Naive thymus-derived CD4-positive, alpha-beta T cell (primary cell): ENCODE measurements around the gene IL1RAPL2. TPM values are rescaled to one million over a fixed set of nuclear protein-coding genes. Genes with fewer than 3 reads are reported as not detected.
"Not testable (repeated sequence)": the region's sequence is repeated elsewhere in the genome, so short reads cannot be mapped to it uniquely, and the experiment has no call there.

Experiments used
- ATAC-seq: fragments of 150-1000 bp; cut with Tn5 transposase; 2 replicates; pipeline ENCODE4 v1.10.0; 2021; ENCODE audit warnings: mild to moderate bottlenecking, moderate library complexity
- CTCF ChIA-PET: fragments of 350-600 bp; sonication (Branson Sonifier 250); formaldehyde crosslinking; loops from one replicate; lab custom pipeline; 2021; ENCODE audit warnings: antibody characterized with exemption; lab: Charles Lee
- POLR2A ChIA-PET: fragments of 350-600 bp; sonication (Branson Sonifier 250); formaldehyde crosslinking; loops from one replicate; lab custom pipeline; 2021; ENCODE audit warnings: antibody characterized with exemption, inconsistent platforms; lab: Charles Lee
- DNase-seq, 9 donors: peaks; one replicate each; pipeline versions ENCODE4 v3.0.0 to v3.0.0-alpha.2; 2020 to 2022; ENCODE audit warnings: mixed read lengths in 1 of 9
- H3K27ac ChIP-seq: one replicate; pipeline ENCODE4 v1.7.0; 2013; ENCODE audit warnings: mild to moderate bottlenecking, low read depth, low read length, moderate library complexity
- H3K27me3 ChIP-seq, 2 donors: one replicate each; pipeline ENCODE4 v1.7.0; 2013; ENCODE audit warnings: low read length in 2 of 2, mild to moderate bottlenecking in 2 of 2, moderate library complexity in 2 of 2; ENCODE audit not compliant: control insufficient read depth in 2 of 2, insufficient read depth in 2 of 2
- H3K36me3 ChIP-seq, 3 experiments: 1 replicate in 2 of 3; 2 replicates in 1 of 3; pipeline ENCODE4 v1.7.0; 2013; ENCODE audit warnings: low read length in 3 of 3, mild to moderate bottlenecking in 3 of 3, moderate library complexity in 1 of 3; ENCODE audit not compliant: insufficient read depth in 3 of 3, control insufficient read depth in 2 of 3
- H3K4me1 ChIP-seq, 2 donors: one replicate each; pipeline ENCODE4 v1.7.0; 2013; ENCODE audit warnings: low read length in 2 of 2, mild to moderate bottlenecking in 2 of 2, moderate library complexity in 1 of 2; ENCODE audit not compliant: control insufficient read depth in 2 of 2, insufficient read depth in 2 of 2
- H3K4me3 ChIP-seq: 2 replicates; pipeline ENCODE4 v1.7.0; 2013; ENCODE audit warnings: mild to moderate bottlenecking, low read length
- H3K9me3 ChIP-seq, 3 experiments: 1 replicate in 2 of 3; 2 replicates in 1 of 3; pipeline ENCODE4 v1.7.0; 2013; ENCODE audit warnings: low read length in 3 of 3; ENCODE audit not compliant: control insufficient read depth in 2 of 3
- H3K27ac Mint-ChIP-seq, 9 donors: one replicate each; pipeline ENCODE4 v1.8.0; 2020 to 2022; ENCODE audit warnings: mixed read lengths in 9 of 9, mild to moderate bottlenecking in 8 of 9, moderate library complexity in 5 of 9, inconsistent platforms in 2 of 9
- H3K27me3 Mint-ChIP-seq, 5 donors: one replicate each; pipeline ENCODE4 v1.8.0; 2021 to 2022; ENCODE audit warnings: mixed read lengths in 5 of 5, mild to moderate bottlenecking in 1 of 5
- H3K36me3 Mint-ChIP-seq, 5 donors: one replicate each; pipeline ENCODE4 v1.8.0; 2020 to 2022; ENCODE audit warnings: mixed read lengths in 5 of 5, mild to moderate bottlenecking in 3 of 5, inconsistent platforms in 1 of 5
- H3K4me1 Mint-ChIP-seq, 7 donors: one replicate each; pipeline ENCODE4 v1.8.0; 2020 to 2022; ENCODE audit warnings: mixed read lengths in 7 of 7, mild to moderate bottlenecking in 3 of 7, inconsistent platforms in 1 of 7
- H3K4me3 Mint-ChIP-seq, 10 donors: one replicate each; pipeline ENCODE4 v1.8.0; 2020 to 2022; ENCODE audit warnings: mild to moderate bottlenecking in 10 of 10, mixed read lengths in 10 of 10, moderate library complexity in 6 of 10, inconsistent platforms in 2 of 10
- H3K9me3 Mint-ChIP-seq, 11 donors: one replicate each; pipeline ENCODE4 v1.8.0; 2020 to 2022; ENCODE audit warnings: mixed read lengths in 11 of 11, mild to moderate bottlenecking in 4 of 11, inconsistent platforms in 1 of 11, moderate library complexity in 1 of 11
- intact Hi-C, 2 donors: fragments of 100-400 bp; cut with micrococcal nuclease; formaldehyde crosslinking; loops; one replicate each; pipeline ENCODE4 v1.15.1; 2023
- polyA plus RNA-seq, 2 donors: library from polyadenylated mRNA; unstranded; fragments of 300-500 nt; fragmentation: Illumina TruSeq; gene quantifications; one replicate each; pipeline ENCODE4 v1.2.3, GENCODE V29; 2021
- total RNA-seq, 6 experiments: library from RNA in 5 of 6; stranded (reverse) in 5 of 6; gene quantifications; 1 replicate in 5 of 6; 2 replicates in 1 of 6; pipeline ENCODE4 v1.2.3 and lab custom pipeline; 2021 to 2026

The IL1RAPL2 gene
- total and polyA plus RNA-seq, 7 experiments from 2014 or later, result not detected

DNA sequence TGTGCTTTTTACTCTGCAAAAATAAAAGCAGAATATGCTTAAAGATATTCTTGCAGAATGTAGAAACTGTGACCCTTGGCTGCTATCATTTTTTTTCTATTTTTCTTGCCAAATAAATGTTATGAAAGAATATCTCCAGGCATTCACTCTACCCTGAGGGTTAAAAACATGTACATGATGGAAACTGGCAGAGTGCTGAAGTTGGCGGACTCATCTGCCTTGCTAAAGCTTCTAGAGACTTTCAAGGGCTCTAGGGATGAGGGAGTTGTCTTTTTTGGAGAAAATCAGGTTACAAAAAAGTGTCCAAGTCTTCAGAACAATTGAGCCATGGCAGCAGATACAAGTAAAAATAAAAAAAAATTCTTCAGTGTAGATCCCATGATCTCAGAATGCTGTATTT, 1215.8 kb downstream of the IL1RAPL2 start:
- Histone ChIP-seq H3K9me3 (no peaks in the 10 kb centered on the region), H3K4me3 (no peak overlapping the region), H3K27ac (no peak overlapping the region), H3K27me3 (no peaks in the 10 kb centered on the region), H3K36me3 (no peaks in the 10 kb centered on the region), H3K4me1 (no peaks in the 10 kb centered on the region)
- Mint-ChIP-seq H3K36me3 (no peaks in the 10 kb centered on the region), H3K27me3 (no peaks in the 10 kb centered on the region), H3K4me1 (no peaks in the 10 kb centered on the region), H3K9me3 (no peaks in the 10 kb centered on the region), H3K27ac (no peak overlapping the region), H3K4me3 (no peak overlapping the region)
- ChIA-PET POLR2A (no interaction called here), CTCF (no interaction called here)
- ATAC-seq, result no peak
- DNase-seq, result no peak
- intact Hi-C loops, result no loop called here

GRCh38 chrX:105796877-105797276, 1230.9 kb downstream of the IL1RAPL2 start:
- H3K4me3 ChIP-seq, DNase-seq, POLR2A ChIA-PET, intact Hi-C loops, H3K36me3 Mint-ChIP-seq, H3K9me3 Mint-ChIP-seq, H3K4me1 Mint-ChIP-seq, H3K27ac Mint-ChIP-seq, H3K27me3 Mint-ChIP-seq, H3K36me3 ChIP-seq, H3K27ac ChIP-seq, CTCF ChIA-PET, ATAC-seq, H3K9me3 ChIP-seq, H3K27me3 ChIP-seq, H3K4me3 Mint-ChIP-seq, H3K4me1 ChIP-seq: not testable (repeated sequence)

GRCh38 chrX:105803891-105804290, 1237.9 kb downstream of the IL1RAPL2 start:
- Mint-ChIP-seq H3K27ac (no peak overlapping the region), H3K36me3 (no peaks in the 10 kb centered on the region), H3K4me3 (no peak overlapping the region), H3K27me3 (no peaks in the 10 kb centered on the region), H3K9me3 (peaks cover 0 to 14% (median 7%) of the 10 kb centered on the region in 11 donors), H3K4me1 (no peaks in the 10 kb centered on the region)
- POLR2A ChIA-PET, result no interaction called here
- DNase-seq, result no peak
- Histone ChIP-seq H3K4me1 (no peaks in the 10 kb centered on the region), H3K27me3 (no peaks in the 10 kb centered on the region), H3K4me3 (no peak overlapping the region), H3K9me3 (no peaks in the 10 kb centered on the region), H3K27ac (no peak overlapping the region), H3K36me3 (no peaks in the 10 kb centered on the region)
- CTCF ChIA-PET, result no interaction called here
- intact Hi-C loops, result no loop called here
- no peak for ATAC-seq

DNA sequence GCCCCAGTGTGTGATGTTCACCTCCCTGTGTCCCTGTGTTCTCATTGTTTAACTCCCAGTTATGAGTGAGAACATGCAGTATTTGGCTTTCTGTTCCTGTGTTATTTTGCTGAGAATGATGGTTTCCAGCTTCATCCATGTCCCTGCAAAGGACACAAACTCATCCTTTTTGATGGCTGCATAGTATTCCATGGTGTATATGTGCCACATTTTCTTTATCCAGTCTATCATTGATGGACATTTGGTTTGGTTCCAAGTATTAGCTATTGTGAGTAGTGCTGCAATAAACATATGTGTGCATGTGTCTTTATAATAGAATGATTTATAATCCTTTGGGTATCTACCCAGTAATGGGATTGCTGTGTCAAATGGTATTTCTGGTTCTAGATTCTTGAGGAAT, 1239.7 kb downstream of the IL1RAPL2 start:
- intact Hi-C loops, ATAC-seq, POLR2A ChIA-PET, DNase-seq, H3K4me1 Mint-ChIP-seq, H3K4me3 ChIP-seq, H3K9me3 ChIP-seq, H3K27ac ChIP-seq, CTCF ChIA-PET, H3K27me3 ChIP-seq, H3K4me3 Mint-ChIP-seq, H3K36me3 Mint-ChIP-seq, H3K4me1 ChIP-seq, H3K36me3 ChIP-seq, H3K27me3 Mint-ChIP-seq: not testable (repeated sequence)
- peak overlapping the region in 1 of 9 donors; percentile 33 for H3K27ac Mint-ChIP-seq
- peaks cover 0 to 22% (median 10%) of the 10 kb centered on the region in 11 donors for H3K9me3 Mint-ChIP-seq

DNA sequence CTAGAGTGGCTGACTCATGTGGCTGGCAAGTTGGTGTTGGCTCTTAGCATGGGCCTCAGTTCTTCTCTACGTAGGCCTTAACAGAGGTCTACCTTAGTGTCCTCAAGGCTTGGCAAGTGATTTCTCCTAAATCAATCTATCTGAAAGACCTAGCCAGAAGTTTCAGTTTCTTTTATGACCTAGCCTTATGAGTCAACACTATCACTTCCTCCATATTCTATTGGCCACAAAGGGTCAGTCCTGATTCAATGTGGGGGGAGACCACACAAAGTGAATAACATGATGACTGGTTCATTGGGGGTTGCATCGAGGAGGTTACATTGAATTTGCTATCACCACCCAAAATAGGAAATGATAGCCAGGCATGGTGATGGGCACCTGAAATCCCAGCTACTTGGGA, 1250.5 kb downstream of the IL1RAPL2 start:
- Mint-ChIP-seq H3K4me3 (no peak overlapping the region), H3K4me1 (no peaks in the 10 kb centered on the region), H3K9me3 (peaks cover 0 to 10% (median 3%) of the 10 kb centered on the region in 11 donors), H3K27me3 (peaks cover 8 to 22% (median 17%) of the 10 kb centered on the region in 5 donors), H3K27ac (no peak overlapping the region), H3K36me3 (peaks cover 0 to 4% (median 0%) of the 10 kb centered on the region in 5 donors)
- CTCF ChIA-PET, result no interaction called here
- no peaks in the 10 kb centered on the region for H3K27me3 ChIP-seq
- no peak overlapping the region for H3K4me3 ChIP-seq
- no peaks in the 10 kb centered on the region for H3K36me3 ChIP-seq
- no peak overlapping the region for H3K27ac ChIP-seq
- intact Hi-C loops, result no loop called here
- H3K9me3 ChIP-seq, result no peaks in the 10 kb centered on the region
- no peak for DNase-seq
- no peak for ATAC-seq
- H3K4me1 ChIP-seq, result no peaks in the 10 kb centered on the region
- POLR2A ChIA-PET, result no interaction called here
